PFSK-1 (cell line): ENCODE measurements around the gene SETBP1.

Experiments
- POLR2AphosphoS5 ChIP-seq: IDR thresholded peaks from 2 replicates; pipeline ENCODE4 v1.6.1; 2012; ENCODE audit warnings: low read depth, mild to moderate bottlenecking, control low read depth, low read length, moderate library complexity
- SIN3A ChIP-seq: IDR thresholded peaks from 2 replicates; pipeline ENCODE4 v1.6.1; 2012; ENCODE audit warnings: mild to moderate bottlenecking, low read length, moderate library complexity, borderline replicate concordance; ENCODE audit not compliant: insufficient read depth
- TF ChIP-seq, protein P1 (sequence below), 2 experiments: IDR thresholded peaks; 2 replicates each; pipeline versions ENCODE4 v1.6.1 to v1.8.0; 2011 to 2012; ENCODE audit warnings: low read depth in 2 of 2, low read length in 2 of 2, control low read depth in 1 of 2, inconsistent platforms in 1 of 2, mild to moderate bottlenecking in 1 of 2, moderate library complexity in 1 of 2; ENCODE audit not compliant: insufficient read depth in 1 of 2

DNA sequence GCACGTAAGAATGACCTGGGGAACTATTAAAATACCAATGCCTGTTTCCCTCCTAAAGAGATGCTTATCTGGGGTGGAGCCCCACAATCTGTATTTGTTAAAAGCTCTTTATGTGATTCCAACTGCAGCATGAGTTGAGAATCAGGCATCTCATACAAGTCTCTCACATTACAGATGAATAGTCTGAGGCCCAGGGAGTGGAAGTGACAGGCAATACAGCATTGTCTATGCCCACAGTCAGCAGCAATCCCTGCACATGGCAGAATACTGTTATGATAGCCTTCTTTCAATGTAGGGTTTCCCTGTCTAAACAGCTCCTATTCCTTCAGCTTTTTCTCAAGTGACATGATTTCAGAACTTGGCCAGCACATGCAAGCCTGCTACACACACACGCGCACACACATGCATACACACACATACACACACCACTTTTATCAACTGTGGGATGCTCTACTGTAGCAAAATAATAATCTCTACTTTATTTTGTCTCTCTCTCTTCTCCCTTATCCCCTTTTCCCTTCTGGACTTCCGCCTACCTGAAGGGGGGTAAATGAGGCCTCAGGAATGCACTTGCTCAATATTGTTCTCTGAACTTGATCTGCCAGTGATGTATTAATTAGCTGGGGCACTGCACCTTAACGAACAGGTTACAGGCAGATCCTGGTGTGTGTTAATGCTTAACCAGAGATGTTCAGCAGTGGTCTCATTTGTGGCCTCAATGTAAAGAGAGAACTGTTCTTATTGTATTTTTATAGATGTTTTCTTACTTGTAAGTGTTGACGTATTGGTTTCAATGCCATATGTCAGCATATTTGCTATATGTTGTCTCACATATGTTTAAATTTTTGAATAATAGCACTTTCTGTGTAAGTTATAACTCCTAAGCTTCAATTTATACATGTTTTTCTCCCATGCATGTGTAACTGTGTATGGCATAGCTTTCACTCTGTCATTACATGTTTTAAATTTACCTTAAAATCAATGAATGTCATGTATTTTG is 116.0 kb downstream of the SETBP1 start:
- TF ChIP-seq POLR2AphosphoS5 (no peak), SIN3A (no peak)
- TF ChIP-seq, protein P1, sequence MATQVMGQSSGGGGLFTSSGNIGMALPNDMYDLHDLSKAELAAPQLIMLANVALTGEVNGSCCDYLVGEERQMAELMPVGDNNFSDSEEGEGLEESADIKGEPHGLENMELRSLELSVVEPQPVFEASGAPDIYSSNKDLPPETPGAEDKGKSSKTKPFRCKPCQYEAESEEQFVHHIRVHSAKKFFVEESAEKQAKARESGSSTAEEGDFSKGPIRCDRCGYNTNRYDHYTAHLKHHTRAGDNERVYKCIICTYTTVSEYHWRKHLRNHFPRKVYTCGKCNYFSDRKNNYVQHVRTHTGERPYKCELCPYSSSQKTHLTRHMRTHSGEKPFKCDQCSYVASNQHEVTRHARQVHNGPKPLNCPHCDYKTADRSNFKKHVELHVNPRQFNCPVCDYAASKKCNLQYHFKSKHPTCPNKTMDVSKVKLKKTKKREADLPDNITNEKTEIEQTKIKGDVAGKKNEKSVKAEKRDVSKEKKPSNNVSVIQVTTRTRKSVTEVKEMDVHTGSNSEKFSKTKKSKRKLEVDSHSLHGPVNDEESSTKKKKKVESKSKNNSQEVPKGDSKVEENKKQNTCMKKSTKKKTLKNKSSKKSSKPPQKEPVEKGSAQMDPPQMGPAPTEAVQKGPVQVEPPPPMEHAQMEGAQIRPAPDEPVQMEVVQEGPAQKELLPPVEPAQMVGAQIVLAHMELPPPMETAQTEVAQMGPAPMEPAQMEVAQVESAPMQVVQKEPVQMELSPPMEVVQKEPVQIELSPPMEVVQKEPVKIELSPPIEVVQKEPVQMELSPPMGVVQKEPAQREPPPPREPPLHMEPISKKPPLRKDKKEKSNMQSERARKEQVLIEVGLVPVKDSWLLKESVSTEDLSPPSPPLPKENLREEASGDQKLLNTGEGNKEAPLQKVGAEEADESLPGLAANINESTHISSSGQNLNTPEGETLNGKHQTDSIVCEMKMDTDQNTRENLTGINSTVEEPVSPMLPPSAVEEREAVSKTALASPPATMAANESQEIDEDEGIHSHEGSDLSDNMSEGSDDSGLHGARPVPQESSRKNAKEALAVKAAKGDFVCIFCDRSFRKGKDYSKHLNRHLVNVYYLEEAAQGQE (IDR thresholded peaks at IDR 0.05; ENCODE audit: insufficient read depth in 1 of 2, low read depth in 2 of 2, low read length in 2 of 2), result no peak
